Neural crest cell (in vitro differentiated cells): Measurements from ENCODE around the gene SPAM1. TPM values are rescaled to one million over a fixed set of nuclear protein-coding genes. Genes with fewer than 3 reads are reported as not detected.

Source experiments
- DNase-seq: peaks from one replicate; pipeline ENCODE4 v3.0.0; 2021; ENCODE audit warnings: low read depth, mixed read lengths, low spot score
- H3K27ac Mint-ChIP-seq: one replicate; pipeline ENCODE4 v1.8.0; 2021; ENCODE audit warnings: mild to moderate bottlenecking, mixed read lengths; ENCODE audit not compliant: unreplicated experiment
- H3K27me3 Mint-ChIP-seq: 2 replicates; pipeline ENCODE4 v1.8.0; 2021; ENCODE audit warnings: low read depth, mild to moderate bottlenecking, mixed read lengths
- H3K36me3 Mint-ChIP-seq: 2 replicates; pipeline ENCODE4 v1.8.0; 2021; ENCODE audit warnings: low read depth, mild to moderate bottlenecking, mixed read lengths
- H3K4me1 Mint-ChIP-seq: 2 replicates; pipeline ENCODE4 v1.8.0; 2021; ENCODE audit warnings: mixed read lengths
- H3K4me3 Mint-ChIP-seq: one replicate; pipeline ENCODE4 v1.8.0; 2021; ENCODE audit warnings: mild to moderate bottlenecking, mixed read lengths
- H3K9me3 Mint-ChIP-seq: 2 replicates; pipeline ENCODE4 v1.8.0; 2021; ENCODE audit warnings: mixed read lengths
- CTCF ChIP-seq: fragments of 200-600 bp; sonication (generic); conservative IDR thresholded peaks from 2 replicates; pipeline ENCODE4 v1.5.0; 2021; ENCODE audit warnings: antibody characterized with exemption, mild to moderate bottlenecking
- total RNA-seq: library from RNA; stranded (reverse); gene quantifications from 2 replicates; pipeline ENCODE4 v1.2.1, GENCODE V29; 2021

Gene SPAM1
- total RNA-seq, 1 donor from 2014 or later, result not detected

GRCh38 chr7:123948136-123948535 lies 23.1 kb downstream of the SPAM1 start:
- TF ChIP-seq CTCF, result no peak
- no peak for DNase-seq
- H3K27me3 Mint-ChIP-seq, result no peaks in the 10 kb centered on the region
- no peaks in the 10 kb centered on the region for H3K36me3 Mint-ChIP-seq
- H3K9me3 Mint-ChIP-seq, result peaks cover 4% of the 10 kb centered on the region
- H3K27ac Mint-ChIP-seq, result no peak overlapping the region
- peaks cover 4% of the 10 kb centered on the region for H3K4me1 Mint-ChIP-seq
- H3K4me3 Mint-ChIP-seq, result no peak overlapping the region

- TF ChIP-seq CTCF, result no peak
These were observed 33.2 kb downstream of the SPAM1 start for GRCh38 chr7:123958186-123958703.

GRCh38 chr7:123961771-123962170 lies 36.7 kb downstream of the SPAM1 start:
- Mint-ChIP-seq H3K4me3 (no peak overlapping the region), H3K9me3 (no peaks in the 10 kb centered on the region), H3K36me3 (no peaks in the 10 kb centered on the region), H3K27me3 (no peaks in the 10 kb centered on the region), H3K27ac (no peak overlapping the region), H3K4me1 (peaks cover 4% of the 10 kb centered on the region)
- no peak for DNase-seq
- TF ChIP-seq CTCF, result no peak

More at GRCh38 chr7:123958186-123958703, 33.2 kb downstream of the SPAM1 start:
- Mint-ChIP-seq H3K27ac (no peak overlapping the region), H3K4me3 (no peak overlapping the region), H3K36me3 (no peaks in the 10 kb centered on the region), H3K4me1 (no peaks in the 10 kb centered on the region), H3K9me3 (no peaks in the 10 kb centered on the region), H3K27me3 (no peaks in the 10 kb centered on the region)
- no peak for DNase-seq

GRCh38 chr7:123966936-123967335 lies 41.9 kb downstream of the SPAM1 start:
- Mint-ChIP-seq H3K9me3 (no peaks in the 10 kb centered on the region), H3K4me3 (no peak overlapping the region), H3K4me1 (peaks cover 10% of the 10 kb centered on the region), H3K27me3 (no peaks in the 10 kb centered on the region), H3K36me3 (no peaks in the 10 kb centered on the region), H3K27ac (no peak overlapping the region)
- peak; percentile 20 for TF ChIP-seq CTCF
- no peak for DNase-seq

- no peak for DNase-seq
- peaks cover 5% of the 10 kb centered on the region for H3K4me1 Mint-ChIP-seq
- no peak overlapping the region for H3K4me3 Mint-ChIP-seq
- H3K9me3 Mint-ChIP-seq, result no peaks in the 10 kb centered on the region
- no peak for TF ChIP-seq CTCF
- H3K27me3 Mint-ChIP-seq, result no peaks in the 10 kb centered on the region
- no peak overlapping the region for H3K27ac Mint-ChIP-seq
- no peaks in the 10 kb centered on the region for H3K36me3 Mint-ChIP-seq
These were observed 47.0 kb downstream of the SPAM1 start for GRCh38 chr7:123972045-123972444.
